Measurements from ENCODE around the gene FAM184B. TPM values are rescaled to one million over a fixed set of nuclear protein-coding genes. Genes with fewer than 3 reads are reported as not detected.

The FAM184B gene
- total and polyA plus RNA-seq, 2 experiments from 2014 or later = 0.11 to 0.49 TPM

DNA sequence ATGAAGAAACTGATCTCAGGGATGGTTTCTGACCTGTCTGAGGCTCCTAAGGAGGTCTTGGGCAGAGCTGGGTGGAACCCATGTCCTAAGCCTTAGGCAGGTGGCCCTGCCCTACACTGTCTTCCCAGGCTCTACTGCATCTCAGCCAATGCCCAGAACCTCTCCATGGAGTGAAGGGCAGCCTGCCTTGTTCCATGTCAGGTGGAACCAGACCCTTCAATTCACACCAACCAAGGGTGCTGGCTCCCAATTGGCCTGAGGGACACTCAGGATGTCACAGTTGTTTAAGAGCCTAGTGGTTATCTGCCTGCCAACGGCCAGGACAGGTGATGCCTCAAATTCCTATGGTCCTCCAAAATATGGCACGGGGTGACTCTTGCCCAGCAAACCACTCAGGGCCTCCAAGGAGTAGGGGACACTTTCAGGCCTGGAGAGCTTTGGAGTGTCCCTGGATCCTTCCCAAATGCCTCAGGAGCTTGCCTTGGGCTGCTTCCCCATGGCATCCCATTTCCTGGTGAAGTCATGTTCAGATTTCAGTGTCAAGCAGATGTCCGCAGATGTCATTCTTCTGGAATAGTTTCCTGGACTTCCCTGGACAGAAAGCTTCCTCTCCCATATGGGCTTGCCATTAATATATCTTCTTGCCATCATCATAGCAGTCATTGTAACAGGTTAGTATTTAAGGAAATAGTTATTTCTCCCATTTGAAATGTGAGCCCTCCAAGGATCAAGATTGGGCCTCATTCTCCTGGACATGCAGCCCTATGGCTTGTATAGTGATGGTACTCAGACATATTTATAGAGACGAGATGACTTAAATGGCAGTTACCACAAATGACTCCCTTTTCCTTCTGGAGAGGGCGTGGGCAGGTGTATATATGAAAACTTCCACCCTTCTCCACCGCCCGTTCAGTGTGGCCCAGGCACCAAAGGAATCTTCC lies 99.9 kb downstream of the FAM184B start:
- Histone ChIP-seq H3K36me3 (ENCODE audit: insufficient read depth) (no peaks in the 10 kb centered on the region), H3F3A (replicated peaks; ENCODE audit: low read depth) (no peaks in the 10 kb centered on the region), H3K4me2 (no peak overlapping the region), H3K9me2 (ENCODE audit: insufficient read depth) (no peaks in the 10 kb centered on the region), H2AFZ (no peak overlapping the region), H3K4me3 (no peak overlapping the region), H3K27me3 (ENCODE audit: insufficient read depth) (no peaks in the 10 kb centered on the region), H3K79me2 (replicated peaks; ENCODE audit: insufficient read depth) (no peaks in the 10 kb centered on the region), H4K20me1 (replicated peaks; ENCODE audit: insufficient read depth) (no peaks in the 10 kb centered on the region), H3K27ac (ENCODE audit: low read depth) (no peak overlapping the region), H3K4me1 (ENCODE audit: insufficient read depth) (no peaks in the 10 kb centered on the region)
- Mint-ChIP-seq H3K36me3 (ENCODE audit: low read depth) (no peaks in the 10 kb centered on the region), H3K27ac (no peak overlapping the region), H3K9me3 (peaks cover 7% of the 10 kb centered on the region), H3K4me3 (no peak overlapping the region), H3K27me3 (ENCODE audit: insufficient read depth, low read depth, poor library complexity) (no peaks in the 10 kb centered on the region), H3K4me1 (no peaks in the 10 kb centered on the region)
- TF ChIP-seq JUNB (IDR thresholded peaks at IDR 0.05; ENCODE audit: unreplicated experiment) (no peak), NANOG (IDR thresholded peaks at IDR 0.05; ENCODE audit: borderline replicate concordance) (no peak), CREB1 (CRISPR knock-in tag; IDR thresholded peaks at IDR 0.05; ENCODE audit: low read depth) (no peak), EZH2 (IDR thresholded peaks at IDR 0.05; ENCODE audit: low read depth, unreplicated experiment) (no peak), POLR2AphosphoS5 (IDR thresholded peaks at IDR 0.05; ENCODE audit: low read depth) (no peak), EZH2phosphoT487 (IDR thresholded peaks at IDR 0.05; ENCODE audit: unreplicated experiment) (no peak)
- TF ChIP-seq, protein P1, sequence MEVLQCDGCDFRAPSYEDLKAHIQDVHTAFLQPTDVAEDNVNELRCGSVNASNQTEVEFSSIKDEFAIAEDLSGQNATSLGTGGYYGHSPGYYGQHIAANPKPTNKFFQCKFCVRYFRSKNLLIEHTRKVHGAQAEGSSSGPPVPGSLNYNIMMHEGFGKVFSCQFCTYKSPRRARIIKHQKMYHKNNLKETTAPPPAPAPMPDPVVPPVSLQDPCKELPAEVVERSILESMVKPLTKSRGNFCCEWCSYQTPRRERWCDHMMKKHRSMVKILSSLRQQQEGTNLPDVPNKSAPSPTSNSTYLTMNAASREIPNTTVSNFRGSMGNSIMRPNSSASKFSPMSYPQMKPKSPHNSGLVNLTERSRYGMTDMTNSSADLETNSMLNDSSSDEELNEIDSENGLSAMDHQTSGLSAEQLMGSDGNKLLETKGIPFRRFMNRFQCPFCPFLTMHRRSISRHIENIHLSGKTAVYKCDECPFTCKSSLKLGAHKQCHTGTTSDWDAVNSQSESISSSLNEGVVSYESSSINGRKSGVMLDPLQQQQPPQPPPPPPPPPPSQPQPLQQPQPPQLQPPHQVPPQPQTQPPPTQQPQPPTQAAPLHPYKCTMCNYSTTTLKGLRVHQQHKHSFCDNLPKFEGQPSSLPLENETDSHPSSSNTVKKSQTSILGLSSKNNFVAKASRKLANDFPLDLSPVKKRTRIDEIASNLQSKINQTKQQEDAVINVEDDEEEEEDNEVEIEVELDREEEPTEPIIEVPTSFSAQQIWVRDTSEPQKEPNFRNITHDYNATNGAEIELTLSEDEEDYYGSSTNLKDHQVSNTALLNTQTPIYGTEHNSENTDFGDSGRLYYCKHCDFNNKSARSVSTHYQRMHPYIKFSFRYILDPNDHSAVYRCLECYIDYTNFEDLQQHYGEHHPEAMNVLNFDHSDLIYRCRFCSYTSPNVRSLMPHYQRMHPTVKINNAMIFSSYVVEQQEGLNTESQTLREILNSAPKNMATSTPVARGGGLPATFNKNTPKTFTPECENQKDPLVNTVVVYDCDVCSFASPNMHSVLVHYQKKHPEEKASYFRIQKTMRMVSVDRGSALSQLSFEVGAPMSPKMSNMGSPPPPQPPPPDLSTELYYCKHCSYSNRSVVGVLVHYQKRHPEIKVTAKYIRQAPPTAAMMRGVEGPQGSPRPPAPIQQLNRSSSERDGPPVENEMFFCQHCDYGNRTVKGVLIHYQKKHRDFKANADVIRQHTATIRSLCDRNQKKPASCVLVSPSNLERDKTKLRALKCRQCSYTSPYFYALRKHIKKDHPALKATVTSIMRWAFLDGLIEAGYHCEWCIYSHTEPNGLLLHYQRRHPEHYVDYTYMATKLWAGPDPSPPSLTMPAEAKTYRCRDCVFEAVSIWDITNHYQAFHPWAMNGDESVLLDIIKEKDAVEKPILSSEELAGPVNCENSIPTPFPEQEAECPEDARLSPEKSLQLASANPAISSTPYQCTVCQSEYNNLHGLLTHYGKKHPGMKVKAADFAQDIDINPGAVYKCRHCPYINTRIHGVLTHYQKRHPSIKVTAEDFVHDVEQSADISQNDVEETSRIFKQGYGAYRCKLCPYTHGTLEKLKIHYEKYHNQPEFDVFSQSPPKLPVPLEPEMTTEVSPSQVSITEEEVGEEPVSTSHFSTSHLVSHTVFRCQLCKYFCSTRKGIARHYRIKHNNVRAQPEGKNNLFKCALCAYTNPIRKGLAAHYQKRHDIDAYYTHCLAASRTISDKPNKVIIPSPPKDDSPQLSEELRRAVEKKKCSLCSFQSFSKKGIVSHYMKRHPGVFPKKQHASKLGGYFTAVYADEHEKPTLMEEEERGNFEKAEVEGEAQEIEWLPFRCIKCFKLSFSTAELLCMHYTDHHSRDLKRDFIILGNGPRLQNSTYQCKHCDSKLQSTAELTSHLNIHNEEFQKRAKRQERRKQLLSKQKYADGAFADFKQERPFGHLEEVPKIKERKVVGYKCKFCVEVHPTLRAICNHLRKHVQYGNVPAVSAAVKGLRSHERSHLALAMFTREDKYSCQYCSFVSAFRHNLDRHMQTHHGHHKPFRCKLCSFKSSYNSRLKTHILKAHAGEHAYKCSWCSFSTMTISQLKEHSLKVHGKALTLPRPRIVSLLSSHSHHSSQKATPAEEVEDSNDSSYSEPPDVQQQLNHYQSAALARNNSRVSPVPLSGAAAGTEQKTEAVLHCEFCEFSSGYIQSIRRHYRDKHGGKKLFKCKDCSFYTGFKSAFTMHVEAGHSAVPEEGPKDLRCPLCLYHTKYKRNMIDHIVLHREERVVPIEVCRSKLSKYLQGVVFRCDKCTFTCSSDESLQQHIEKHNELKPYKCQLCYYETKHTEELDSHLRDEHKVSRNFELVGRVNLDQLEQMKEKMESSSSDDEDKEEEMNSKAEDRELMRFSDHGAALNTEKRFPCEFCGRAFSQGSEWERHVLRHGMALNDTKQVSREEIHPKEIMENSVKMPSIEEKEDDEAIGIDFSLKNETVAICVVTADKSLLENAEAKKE (CRISPR knock-in tag; IDR thresholded peaks at IDR 0.05) = no peak
- TF ChIP-seq, protein P2, sequence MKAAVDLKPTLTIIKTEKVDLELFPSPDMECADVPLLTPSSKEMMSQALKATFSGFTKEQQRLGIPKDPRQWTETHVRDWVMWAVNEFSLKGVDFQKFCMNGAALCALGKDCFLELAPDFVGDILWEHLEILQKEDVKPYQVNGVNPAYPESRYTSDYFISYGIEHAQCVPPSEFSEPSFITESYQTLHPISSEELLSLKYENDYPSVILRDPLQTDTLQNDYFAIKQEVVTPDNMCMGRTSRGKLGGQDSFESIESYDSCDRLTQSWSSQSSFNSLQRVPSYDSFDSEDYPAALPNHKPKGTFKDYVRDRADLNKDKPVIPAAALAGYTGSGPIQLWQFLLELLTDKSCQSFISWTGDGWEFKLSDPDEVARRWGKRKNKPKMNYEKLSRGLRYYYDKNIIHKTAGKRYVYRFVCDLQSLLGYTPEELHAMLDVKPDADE (IDR thresholded peaks at IDR 0.05) = no peak
- TF ChIP-seq, protein P3, sequence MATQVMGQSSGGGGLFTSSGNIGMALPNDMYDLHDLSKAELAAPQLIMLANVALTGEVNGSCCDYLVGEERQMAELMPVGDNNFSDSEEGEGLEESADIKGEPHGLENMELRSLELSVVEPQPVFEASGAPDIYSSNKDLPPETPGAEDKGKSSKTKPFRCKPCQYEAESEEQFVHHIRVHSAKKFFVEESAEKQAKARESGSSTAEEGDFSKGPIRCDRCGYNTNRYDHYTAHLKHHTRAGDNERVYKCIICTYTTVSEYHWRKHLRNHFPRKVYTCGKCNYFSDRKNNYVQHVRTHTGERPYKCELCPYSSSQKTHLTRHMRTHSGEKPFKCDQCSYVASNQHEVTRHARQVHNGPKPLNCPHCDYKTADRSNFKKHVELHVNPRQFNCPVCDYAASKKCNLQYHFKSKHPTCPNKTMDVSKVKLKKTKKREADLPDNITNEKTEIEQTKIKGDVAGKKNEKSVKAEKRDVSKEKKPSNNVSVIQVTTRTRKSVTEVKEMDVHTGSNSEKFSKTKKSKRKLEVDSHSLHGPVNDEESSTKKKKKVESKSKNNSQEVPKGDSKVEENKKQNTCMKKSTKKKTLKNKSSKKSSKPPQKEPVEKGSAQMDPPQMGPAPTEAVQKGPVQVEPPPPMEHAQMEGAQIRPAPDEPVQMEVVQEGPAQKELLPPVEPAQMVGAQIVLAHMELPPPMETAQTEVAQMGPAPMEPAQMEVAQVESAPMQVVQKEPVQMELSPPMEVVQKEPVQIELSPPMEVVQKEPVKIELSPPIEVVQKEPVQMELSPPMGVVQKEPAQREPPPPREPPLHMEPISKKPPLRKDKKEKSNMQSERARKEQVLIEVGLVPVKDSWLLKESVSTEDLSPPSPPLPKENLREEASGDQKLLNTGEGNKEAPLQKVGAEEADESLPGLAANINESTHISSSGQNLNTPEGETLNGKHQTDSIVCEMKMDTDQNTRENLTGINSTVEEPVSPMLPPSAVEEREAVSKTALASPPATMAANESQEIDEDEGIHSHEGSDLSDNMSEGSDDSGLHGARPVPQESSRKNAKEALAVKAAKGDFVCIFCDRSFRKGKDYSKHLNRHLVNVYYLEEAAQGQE (IDR thresholded peaks at IDR 0.05; ENCODE audit: unreplicated experiment) = no peak
- ATAC-seq (no peak), DNase-seq (ENCODE audit: low spot score) (no peak)

Data from GM23338 (cell line).